Testis (tissue), 3 donors: ENCODE measurements around the gene SUV39H1. TPM values are rescaled to one million over a fixed set of nuclear protein-coding genes. Genes with fewer than 3 reads are reported as not detected.

Experiments
- DNase-seq: peaks from one replicate; pipeline ENCODE4 v3.0.0-alpha.2; 2019
- H3K27ac ChIP-seq, 2 donors: fragments of 200-600 bp; sonication (generic); one replicate each; pipeline ENCODE4 v1.5.1; 2019
- H3K27me3 ChIP-seq: fragments of 200-600 bp; sonication (generic); one replicate; pipeline ENCODE4 v1.5.1; 2019
- H3K36me3 ChIP-seq: fragments of 200-600 bp; sonication (generic); one replicate; pipeline ENCODE4 v1.5.1; 2017; ENCODE audit warnings: low read depth; ENCODE audit errors: missing control alignments
- H3K4me1 ChIP-seq: fragments of 200-600 bp; sonication (generic); one replicate; pipeline ENCODE4 v1.5.1; 2019
- H3K4me3 ChIP-seq, 2 donors: fragments of 200-600 bp; sonication (generic); one replicate each; pipeline ENCODE4 v1.5.1; 2017 to 2019
- H3K9me3 ChIP-seq: fragments of 200-600 bp; sonication (generic); one replicate; pipeline ENCODE4 v1.5.1; 2017
- POLR2A ChIP-seq: fragments of 450-650 bp; IDR thresholded peaks from one replicate; pipeline ENCODE4 v1.6.1; 2017; ENCODE audit warnings: antibody characterized with exemption, mild to moderate bottlenecking, moderate library complexity
- WGBS, 2 donors: methylation state at CpG; one replicate each; pipeline ENCODE4 v1.1.5; 2018; 5-methylcytosine and 5-hydroxymethylcytosine counted together
- intact Hi-C: fragments of 100-400 bp; cut with DNase I; formaldehyde crosslinking; loops from one replicate; pipeline ENCODE4 v1.15.1; 2023; ENCODE audit warnings: low total_unique reads
- polyA plus RNA-seq: library from polyadenylated mRNA; stranded (reverse); fragments of 350-450 nt; fragmentation: Illumina TruSeq; extraction: RNeasy Lipid Tissue Mini Kit (QIAGEN cat#74804); gene quantifications from one replicate; pipeline ENCODE4 v1.2.3, GENCODE V29; 2014; ENCODE audit warnings: low read depth, low replicate concordance; ENCODE audit not compliant: insufficient read depth
- small RNA-seq, 2 donors: library from RNA; depleted of rRNA; stranded (forward); fragments of <200 nt; gene quantifications; one replicate each; pipeline ENCODE3, GENCODE V24; 2016
- total RNA-seq, 2 donors: library from RNA; depleted of rRNA; stranded (reverse); fragments of >200 nt; gene quantifications; one replicate each; pipeline ENCODE4 v1.2.3, GENCODE V29; 2016
- TF ChIP-seq, protein P1 (sequence below), 3 experiments: fragments of 450-650 bp in 2 of 3; fragments of 200-600 bp in 1 of 3; sonication (generic) in 1 of 3; IDR thresholded peaks; one replicate each; pipeline ENCODE4 v1.5.1; 2016 to 2019; ENCODE audit warnings: antibody characterized with exemption in 3 of 3, mild to moderate bottlenecking in 2 of 3, moderate library complexity in 1 of 3

The SUV39H1 gene
- total and polyA plus RNA-seq, 3 donors from 2014 or later, result 10.3 to 16.7 (median 16.5) TPM

DNA sequence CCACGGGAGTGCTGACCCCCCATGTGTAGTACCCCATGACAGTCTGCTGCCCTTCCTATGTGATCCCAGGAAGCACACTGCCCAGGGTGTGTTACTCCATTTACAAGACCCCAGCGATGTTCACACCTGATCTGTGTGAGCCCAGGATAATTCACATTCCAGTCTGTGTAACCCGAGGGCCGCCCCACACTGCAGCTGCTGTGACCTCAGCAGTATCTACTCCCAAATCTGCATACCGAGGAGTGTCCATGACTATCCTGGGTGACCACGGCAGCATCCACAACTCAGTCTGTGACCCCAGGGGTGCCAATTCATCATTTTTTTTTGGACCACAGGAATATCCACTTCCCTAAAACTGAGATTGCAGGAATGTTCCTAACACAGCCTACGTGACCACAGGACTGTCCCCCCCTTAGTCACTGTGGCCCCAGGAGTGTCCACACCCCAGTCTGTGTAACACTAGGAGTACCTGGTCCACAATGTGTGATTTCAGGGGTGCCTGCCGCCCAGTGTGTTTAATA is 57.2 kb downstream of the SUV39H1 start:
- no peak for DNase-seq
- no peaks in the 10 kb centered on the region for H3K9me3 ChIP-seq
- WGBS, 2 donors, result 43 to 82% methylated on average over 2 of the region's 8 CpGs
- H3K27ac ChIP-seq, result no peak overlapping the region
- no peak for TF ChIP-seq POLR2A
- TF ChIP-seq, protein P1, sequence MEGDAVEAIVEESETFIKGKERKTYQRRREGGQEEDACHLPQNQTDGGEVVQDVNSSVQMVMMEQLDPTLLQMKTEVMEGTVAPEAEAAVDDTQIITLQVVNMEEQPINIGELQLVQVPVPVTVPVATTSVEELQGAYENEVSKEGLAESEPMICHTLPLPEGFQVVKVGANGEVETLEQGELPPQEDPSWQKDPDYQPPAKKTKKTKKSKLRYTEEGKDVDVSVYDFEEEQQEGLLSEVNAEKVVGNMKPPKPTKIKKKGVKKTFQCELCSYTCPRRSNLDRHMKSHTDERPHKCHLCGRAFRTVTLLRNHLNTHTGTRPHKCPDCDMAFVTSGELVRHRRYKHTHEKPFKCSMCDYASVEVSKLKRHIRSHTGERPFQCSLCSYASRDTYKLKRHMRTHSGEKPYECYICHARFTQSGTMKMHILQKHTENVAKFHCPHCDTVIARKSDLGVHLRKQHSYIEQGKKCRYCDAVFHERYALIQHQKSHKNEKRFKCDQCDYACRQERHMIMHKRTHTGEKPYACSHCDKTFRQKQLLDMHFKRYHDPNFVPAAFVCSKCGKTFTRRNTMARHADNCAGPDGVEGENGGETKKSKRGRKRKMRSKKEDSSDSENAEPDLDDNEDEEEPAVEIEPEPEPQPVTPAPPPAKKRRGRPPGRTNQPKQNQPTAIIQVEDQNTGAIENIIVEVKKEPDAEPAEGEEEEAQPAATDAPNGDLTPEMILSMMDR (IDR thresholded peaks at IDR 0.05), result no peak
- H3K4me1 ChIP-seq, result no peaks in the 10 kb centered on the region
- H3K36me3 ChIP-seq, result no peaks in the 10 kb centered on the region
- intact Hi-C loops, result no loop called here
- no peak overlapping the region for H3K4me3 ChIP-seq
- H3K27me3 ChIP-seq, result no peaks in the 10 kb centered on the region

DNA sequence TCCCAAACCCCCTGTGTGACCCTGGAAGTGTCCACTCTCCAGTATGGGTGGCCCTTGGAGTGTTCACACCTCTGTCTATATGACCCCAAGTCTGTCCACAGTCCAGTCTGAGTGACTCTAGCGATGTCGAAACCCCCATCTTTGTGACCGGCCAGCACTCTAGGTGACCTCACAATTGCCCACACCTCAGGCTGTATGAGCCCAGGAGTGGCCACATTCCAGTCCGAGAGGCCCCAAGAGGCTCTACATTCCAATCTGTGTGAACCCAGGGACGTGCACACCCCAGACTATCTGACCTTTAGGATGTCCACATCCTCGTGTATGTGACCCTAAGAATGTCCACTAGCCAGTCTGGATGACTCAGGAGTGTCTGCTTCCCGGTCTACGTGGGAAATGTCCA is 57.7 kb downstream of the SUV39H1 start:
- Histone ChIP-seq H3K36me3 (no peaks in the 10 kb centered on the region), H3K4me1 (no peaks in the 10 kb centered on the region), H3K9me3 (no peaks in the 10 kb centered on the region), H3K4me3 (no peak overlapping the region), H3K27ac (no peak overlapping the region), H3K27me3 (no peaks in the 10 kb centered on the region)
- intact Hi-C loops, result no loop called here
- TF ChIP-seq, protein P1 (IDR thresholded peaks at IDR 0.05), result no peak
- TF ChIP-seq POLR2A, result no peak
- DNase-seq, result no peak
- WGBS, 2 donors, result 72 to 77% methylated on average over 3 to 8 of the region's 8 CpGs

Small RNAs within 50 kb of the gene (small RNA-seq; reads per million reads assigned to genes)
- gene RNU6-1056P, result 0 reads per million in 2 donors

Other genes starting within 250 kb of the SUV39H1 start
- gene SLC38A5, start 226.5 kb upstream of the SUV39H1 start, total RNA-seq, result 1 to 10 TPM; 2.5 to 4.2 TPM
- gene SLC38A5, start 226.5 kb upstream of the SUV39H1 start, polyA plus RNA-seq, result 3.5 TPM
- 10 to 100 TPM; 46.4 to 50.9 TPM for gene FTSJ1, start 220.5 kb upstream of the SUV39H1 start, total RNA-seq
- 38.0 TPM for gene FTSJ1, start 220.5 kb upstream of the SUV39H1 start, polyA plus RNA-seq
- gene PORCN, start 187.7 kb upstream of the SUV39H1 start, total RNA-seq, result 100 to 1,000 TPM in 1 of 2 donors, 10 to 100 TPM in 1; 58.7 to 110 TPM
- 25.0 TPM for gene PORCN, start 187.7 kb upstream of the SUV39H1 start, polyA plus RNA-seq
- gene EBP, start 174.9 kb upstream of the SUV39H1 start, total RNA-seq, result 10 to 100 TPM; 30.4 to 61.0 TPM
- gene EBP, start 174.9 kb upstream of the SUV39H1 start, polyA plus RNA-seq, result 48.8 TPM
- gene TBC1D25, start 157.0 kb upstream of the SUV39H1 start, total RNA-seq, result 10 to 100 TPM; 27.3 to 36.1 TPM
- gene TBC1D25, start 157.0 kb upstream of the SUV39H1 start, polyA plus RNA-seq, result 19.3 TPM
- gene RBM3, start 122.2 kb upstream of the SUV39H1 start, total RNA-seq, result 100 to 1,000 TPM; 121 to 167 TPM
- gene RBM3, start 122.2 kb upstream of the SUV39H1 start, polyA plus RNA-seq, result 214 TPM
- gene WDR13, start 99.2 kb upstream of the SUV39H1 start, total RNA-seq, result 100 to 1,000 TPM; 109 to 148 TPM
- gene WDR13, start 99.2 kb upstream of the SUV39H1 start, polyA plus RNA-seq, result 69.6 TPM
- gene WAS, start 12.9 kb upstream of the SUV39H1 start, total RNA-seq, result 1 to 10 TPM; 2.5 to 5.5 TPM
- 4.7 TPM for gene WAS, start 12.9 kb upstream of the SUV39H1 start, polyA plus RNA-seq
- not detected for gene GLOD5, start 65.0 kb downstream of the SUV39H1 start, total RNA-seq
- gene GLOD5, start 65.0 kb downstream of the SUV39H1 start, polyA plus RNA-seq, result 0.83 TPM
- under 1 TPM in 1 of 2 donors, not detected in 1; 0.24 TPM for gene GATA1, start 89.9 kb downstream of the SUV39H1 start, total RNA-seq
- 1.3 TPM for gene GATA1, start 89.9 kb downstream of the SUV39H1 start, polyA plus RNA-seq
- gene HDAC6, start 105.3 kb downstream of the SUV39H1 start, total RNA-seq, result 100 to 1,000 TPM; 223 to 269 TPM
- gene HDAC6, start 105.3 kb downstream of the SUV39H1 start, polyA plus RNA-seq, result 147 TPM
- gene ERAS, start 129.8 kb downstream of the SUV39H1 start, total RNA-seq, result 1 to 10 TPM; 1.4 to 2.0 TPM
- 0.76 TPM for gene ERAS, start 129.8 kb downstream of the SUV39H1 start, polyA plus RNA-seq
- gene PCSK1N, start 138.9 kb downstream of the SUV39H1 start, total RNA-seq, result 10 to 100 TPM; 62.5 to 82.8 TPM
- gene PCSK1N, start 138.9 kb downstream of the SUV39H1 start, polyA plus RNA-seq, result 8.6 TPM
- 10 to 100 TPM; 41.2 to 53.2 TPM for gene TIMM17B, start 201.0 kb downstream of the SUV39H1 start, total RNA-seq
- gene TIMM17B, start 201.0 kb downstream of the SUV39H1 start, polyA plus RNA-seq, result 32.9 TPM
- 10 to 100 TPM; 39.3 to 43.7 TPM for gene PQBP1, start 201.2 kb downstream of the SUV39H1 start, total RNA-seq
- gene PQBP1, start 201.2 kb downstream of the SUV39H1 start, polyA plus RNA-seq, result 37.8 TPM
- gene SLC35A2, start 214.9 kb downstream of the SUV39H1 start, total RNA-seq, result 10 to 100 TPM; 15.9 to 21.6 TPM
- gene SLC35A2, start 214.9 kb downstream of the SUV39H1 start, polyA plus RNA-seq, result 18.6 TPM
- 10 to 100 TPM; 21.5 to 23.0 TPM for gene PIM2, start 222.3 kb downstream of the SUV39H1 start, total RNA-seq
- 20.6 TPM for gene PIM2, start 222.3 kb downstream of the SUV39H1 start, polyA plus RNA-seq